ENCODE data around the gene SCN7A. TPM values are rescaled to one million over a fixed set of nuclear protein-coding genes. Genes with fewer than 3 reads are reported as not detected.
A peak's percentile ranks its signal among the peaks of the same experiment; 100 is the strongest.

Gene SCN7A
- total RNA-seq = not detected

DNA sequence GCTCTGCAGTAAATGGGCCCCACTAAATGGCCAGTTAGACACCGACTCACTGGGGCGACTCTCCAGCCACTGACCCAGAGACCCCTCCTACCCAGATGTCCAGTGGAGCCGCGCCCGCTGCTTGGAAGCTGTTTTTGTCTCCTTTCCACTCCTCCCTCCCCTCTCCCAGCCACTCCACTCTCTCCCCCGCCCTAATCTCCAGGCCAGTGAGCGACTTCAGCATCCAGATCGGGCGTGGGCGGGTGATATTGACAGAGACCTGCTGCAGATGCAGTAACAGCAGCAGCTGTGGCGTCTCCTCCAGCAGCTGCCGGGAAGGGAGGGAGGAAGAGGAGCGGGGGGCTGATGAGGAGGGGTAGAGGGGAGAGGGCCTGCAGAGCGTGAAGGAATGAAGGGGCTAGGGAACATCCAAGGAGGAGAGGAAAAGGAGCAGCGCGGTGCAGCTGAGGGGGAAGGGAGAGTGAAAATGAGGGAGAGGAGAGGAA is at the start of gene SCN7A:
Gene SCN7A, minus strand, starts transcription at position 110 of the 485 bp plus-strand sequence. CDS start 16,553 bp downstream, outside the sequence.
- Mint-ChIP-seq H3K36me3 (ENCODE audit: low read depth) (no peaks in the 10 kb centered on the region), H3K4me1 (ENCODE audit: low read depth) (no peaks in the 10 kb centered on the region), H3K27me3 (ENCODE audit: low read depth) (peaks cover 9% of the 10 kb centered on the region), H3K27ac (no peak within 1 kb of the TSS), H3K9me3 (no peaks in the 10 kb centered on the region), H3K4me3 (no peak within 1 kb of the TSS)
- intact Hi-C loops (cut with micrococcal nuclease) = no loop called here
- DNase-seq = no peak
- CTCF ChIA-PET = no interaction called here

DNA sequence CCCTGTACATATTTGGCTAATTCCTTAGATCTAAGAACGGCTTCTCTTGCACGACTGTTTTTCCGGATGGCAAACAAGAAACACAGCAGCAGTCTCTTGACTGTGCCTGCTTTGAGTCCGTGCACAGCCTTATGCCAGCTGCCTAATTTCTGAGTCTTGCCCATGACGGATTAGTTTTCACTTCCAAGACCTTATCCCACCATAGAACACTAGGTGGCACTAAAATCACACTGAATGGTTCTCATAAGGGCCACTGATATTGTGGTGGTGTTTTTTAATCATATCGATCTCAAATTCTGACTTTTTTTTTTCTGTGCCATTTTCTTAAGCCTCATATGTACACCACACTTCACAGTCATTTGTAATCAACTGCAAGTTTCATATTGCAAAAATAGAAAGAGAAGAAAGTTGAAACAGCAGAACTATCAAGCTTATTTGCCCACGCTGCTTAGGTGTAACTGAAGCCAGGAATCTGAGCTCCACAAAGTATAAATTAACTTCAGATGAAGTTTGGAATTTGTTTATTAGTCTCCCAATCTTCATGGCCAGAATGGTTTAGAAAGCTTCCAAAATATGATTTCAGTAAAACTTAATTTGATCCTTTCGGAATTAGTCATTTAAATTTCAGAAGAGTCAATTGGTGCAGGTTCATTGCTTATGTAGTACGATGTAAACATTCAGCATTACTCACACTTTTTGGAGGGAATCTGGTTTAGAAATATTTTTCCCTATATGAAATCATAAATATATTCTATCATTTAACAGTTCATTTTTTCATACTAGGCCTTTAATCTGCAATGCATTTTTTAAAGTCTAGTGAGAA is 45.5 kb upstream of the SCN7A start:
- DNase-seq = peak; percentile 21
- Mint-ChIP-seq H3K4me1 (ENCODE audit: low read depth) (no peaks in the 10 kb centered on the region), H3K4me3 (no peak overlapping the region), H3K27me3 (ENCODE audit: low read depth) (peaks cover 12% of the 10 kb centered on the region), H3K9me3 (no peaks in the 10 kb centered on the region), H3K27ac (no peak overlapping the region), H3K36me3 (ENCODE audit: low read depth) (no peaks in the 10 kb centered on the region)
- CTCF ChIA-PET = interaction anchor here (0.6 to 1.9 kb wide), 15 partner anchors 13 to 1964 kb away, joined by 3 to 7 read pairs (median 4); no protein-coding TSS in a partner anchor
- intact Hi-C loops (cut with micrococcal nuclease) = loop anchor here (1.0 to 5.0 kb wide), 3 partner anchors 673 to 1580 kb away; partner anchors contain the start of gene B3GALT1

DNA sequence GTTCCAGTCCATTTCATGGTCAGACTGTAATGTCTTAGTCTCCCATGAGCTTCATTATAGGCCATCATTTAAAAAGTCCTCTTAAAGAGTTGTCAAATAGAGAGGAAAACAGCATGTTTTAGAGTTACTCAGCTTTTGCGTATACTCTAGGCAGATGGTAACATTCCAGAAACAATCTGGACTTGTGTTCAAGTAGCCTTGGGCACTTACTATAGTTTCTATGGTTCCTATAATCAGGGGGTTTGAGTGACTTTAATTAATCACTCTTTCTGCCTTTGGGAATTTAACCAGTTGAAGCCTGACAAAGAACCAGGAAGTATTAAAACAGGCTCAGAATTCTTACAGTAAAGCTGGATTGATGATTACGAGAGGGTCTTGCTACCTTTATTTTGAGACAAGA is 42.1 kb upstream of the SCN7A start:
- Mint-ChIP-seq H3K4me1 (ENCODE audit: low read depth) (no peaks in the 10 kb centered on the region), H3K4me3 (no peak overlapping the region), H3K27ac (no peak overlapping the region), H3K9me3 (no peaks in the 10 kb centered on the region), H3K27me3 (ENCODE audit: low read depth) (peaks cover 15% of the 10 kb centered on the region), H3K36me3 (ENCODE audit: low read depth) (no peaks in the 10 kb centered on the region)
- DNase-seq = no peak
- CTCF ChIA-PET = no interaction called here
- intact Hi-C loops (cut with micrococcal nuclease) = loop anchor here (5.0 kb wide), 1 partner anchor 756 kb away; the partner anchor contains the start of gene B3GALT1

DNA sequence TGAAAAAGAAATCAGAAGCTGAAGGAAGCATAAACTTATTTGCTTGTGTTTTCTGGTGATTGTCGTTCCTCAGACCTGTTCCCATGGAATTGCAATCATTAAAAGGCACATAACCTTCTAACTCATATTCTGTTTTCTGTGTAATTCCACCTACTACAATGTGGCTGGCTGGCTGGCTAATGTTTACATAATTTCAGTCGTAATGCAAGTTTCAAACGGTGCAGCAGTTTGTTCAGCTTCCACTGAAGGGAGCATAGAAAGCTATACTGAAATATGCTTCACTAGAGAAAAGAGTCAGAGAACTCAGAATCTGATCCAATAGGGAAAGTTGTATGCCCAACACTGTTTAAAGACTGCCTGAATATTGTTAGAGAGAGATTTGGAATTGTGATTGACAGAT is 27.1 kb upstream of the SCN7A start:
- no peaks in the 10 kb centered on the region for H3K4me1 Mint-ChIP-seq (ENCODE audit: low read depth)
- CTCF ChIA-PET = no interaction called here
- H3K27me3 Mint-ChIP-seq (ENCODE audit: low read depth) = no peaks in the 10 kb centered on the region
- no peak overlapping the region for H3K4me3 Mint-ChIP-seq
- no peaks in the 10 kb centered on the region for H3K9me3 Mint-ChIP-seq
- intact Hi-C loops (cut with micrococcal nuclease) = no loop called here
- no peaks in the 10 kb centered on the region for H3K36me3 Mint-ChIP-seq (ENCODE audit: low read depth)
- no peak overlapping the region for H3K27ac Mint-ChIP-seq
- no peak for DNase-seq

DNA sequence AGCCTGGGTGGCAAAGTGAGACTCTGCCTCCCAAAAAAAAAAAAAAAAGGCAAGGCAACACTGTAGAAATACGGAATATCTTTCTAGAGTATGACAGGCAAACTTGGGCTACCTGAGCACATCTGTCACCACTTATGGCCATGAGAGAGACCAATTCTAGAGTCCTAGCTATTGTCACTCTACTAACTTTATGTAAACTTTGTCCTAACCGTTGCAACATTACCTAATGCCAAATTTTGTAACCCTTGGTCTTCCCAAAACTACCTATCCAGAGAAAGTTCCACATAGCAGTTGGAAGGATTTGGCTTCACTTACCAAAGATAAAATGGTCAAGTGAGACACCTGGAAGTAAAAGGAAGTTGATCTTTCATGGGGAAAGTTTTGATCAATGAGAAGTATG is 26.6 kb upstream of the SCN7A start:
- CTCF ChIA-PET = no interaction called here
- intact Hi-C loops (cut with micrococcal nuclease) = no loop called here
- Mint-ChIP-seq H3K4me1 (ENCODE audit: low read depth) (no peaks in the 10 kb centered on the region), H3K27me3 (ENCODE audit: low read depth) (no peaks in the 10 kb centered on the region), H3K36me3 (ENCODE audit: low read depth) (no peaks in the 10 kb centered on the region), H3K4me3 (no peak overlapping the region), H3K27ac (no peak overlapping the region), H3K9me3 (no peaks in the 10 kb centered on the region)
- no peak for DNase-seq

DNA sequence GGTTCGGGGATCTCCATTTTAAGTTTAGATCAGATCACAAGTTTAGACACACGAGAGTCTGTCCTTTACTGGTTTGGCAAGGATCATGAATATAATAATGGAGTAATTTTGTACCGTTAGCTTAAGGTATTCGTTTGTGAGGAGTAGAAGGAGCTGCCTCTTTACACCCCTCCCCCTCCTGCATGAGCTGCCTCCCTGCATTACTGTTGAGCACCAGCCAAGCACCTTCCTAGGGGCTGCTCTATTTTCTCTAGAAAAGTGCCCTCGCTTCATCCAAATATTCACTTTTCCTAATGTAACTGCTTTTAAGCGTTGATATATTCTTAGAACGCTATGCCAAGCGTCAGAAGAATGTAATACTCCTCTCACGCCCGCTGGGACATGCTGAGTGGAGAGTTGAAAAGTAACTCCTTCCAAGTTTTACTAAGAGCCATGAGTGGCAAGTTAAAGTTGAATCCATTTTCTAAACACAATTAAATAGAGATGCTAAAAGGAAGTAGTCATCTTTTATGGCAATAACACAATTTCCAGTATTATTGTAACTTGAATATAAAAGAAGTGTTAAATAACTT is 25.4 kb upstream of the SCN7A start:
- Mint-ChIP-seq H3K36me3 (ENCODE audit: low read depth) (no peaks in the 10 kb centered on the region), H3K27ac (no peak overlapping the region), H3K4me3 (no peak overlapping the region), H3K27me3 (ENCODE audit: low read depth) (no peaks in the 10 kb centered on the region), H3K4me1 (ENCODE audit: low read depth) (no peaks in the 10 kb centered on the region), H3K9me3 (no peaks in the 10 kb centered on the region)
- intact Hi-C loops (cut with micrococcal nuclease) = loop anchor here (10.0 kb wide), 1 partner anchor 465 kb away; no protein-coding TSS in a partner anchor
- DNase-seq = no peak
- CTCF ChIA-PET = no interaction called here

DNA sequence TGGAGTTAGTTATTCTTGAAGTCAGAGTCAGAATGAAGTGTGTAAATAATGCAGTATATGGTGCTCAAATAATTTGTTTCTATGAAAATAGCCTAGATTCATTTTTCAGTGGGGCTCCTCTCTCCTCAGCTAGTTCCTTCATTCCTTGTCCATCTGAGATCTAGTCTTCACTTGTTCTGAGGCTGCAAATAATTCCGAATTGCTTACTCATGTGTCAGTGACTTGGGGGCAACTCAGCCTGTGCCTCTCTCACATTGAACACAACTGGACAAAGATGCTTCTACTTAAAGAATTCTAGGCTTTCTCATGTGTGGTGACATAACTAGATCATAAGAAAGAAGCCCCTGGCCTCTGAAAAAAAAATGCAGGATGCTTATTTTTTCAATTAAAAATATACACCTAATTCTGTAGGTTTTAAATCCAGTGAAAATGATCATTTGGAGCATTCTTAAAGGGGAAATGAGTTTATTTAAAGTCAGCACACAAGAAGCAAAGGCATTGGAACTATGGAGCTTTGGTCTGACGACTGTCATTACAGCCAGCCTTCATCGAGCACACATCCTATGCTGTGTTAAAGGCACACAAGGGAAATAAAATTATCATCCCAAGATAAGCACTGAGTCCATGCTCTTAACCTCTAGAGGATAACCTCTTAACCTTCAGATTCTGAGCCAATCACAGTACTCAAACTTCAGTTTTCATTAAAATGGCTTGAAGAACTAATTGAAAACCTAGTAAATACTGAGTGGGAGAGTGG is 24.8 kb upstream of the SCN7A start:
- Mint-ChIP-seq H3K4me3 (no peak overlapping the region), H3K27ac (no peak overlapping the region)
- intact Hi-C loops (cut with micrococcal nuclease) = loop anchor here (10.0 kb wide), 1 partner anchor 464 kb away; no protein-coding TSS in a partner anchor

DNA sequence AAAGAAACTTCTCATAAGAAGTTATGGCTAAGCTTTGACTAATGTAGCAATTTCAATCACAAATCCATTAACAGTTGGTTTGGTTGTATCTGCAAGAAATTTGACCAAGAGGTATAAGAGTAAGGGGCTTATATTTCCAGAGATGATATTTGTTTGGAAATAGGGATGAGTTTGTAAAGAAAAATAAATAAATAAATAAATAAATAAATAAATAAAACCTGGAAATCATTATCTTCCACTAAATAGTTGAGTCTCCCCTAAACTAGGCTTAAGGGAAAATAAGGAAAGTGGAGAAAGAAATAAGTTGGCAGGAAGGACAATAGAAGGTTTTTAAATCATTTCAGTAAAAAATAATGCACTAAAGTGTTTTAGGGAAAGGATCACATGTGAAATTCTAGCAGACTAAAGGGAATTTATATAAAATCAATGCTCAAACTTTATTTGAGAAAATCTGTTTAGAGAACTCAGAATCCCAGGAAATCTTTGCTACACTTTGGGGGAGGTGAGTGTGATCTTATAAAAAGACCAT is 23.5 kb upstream of the SCN7A start:
- H3K27me3 Mint-ChIP-seq (ENCODE audit: low read depth) = no peaks in the 10 kb centered on the region
- H3K4me1 Mint-ChIP-seq (ENCODE audit: low read depth) = no peaks in the 10 kb centered on the region
- no peak for DNase-seq
- intact Hi-C loops (cut with micrococcal nuclease) = loop anchor here (10.0 kb wide), 1 partner anchor 463 kb away; no protein-coding TSS in a partner anchor
- H3K4me3 Mint-ChIP-seq = no peak overlapping the region
- H3K27ac Mint-ChIP-seq = no peak overlapping the region
- no peaks in the 10 kb centered on the region for H3K9me3 Mint-ChIP-seq
- CTCF ChIA-PET = interaction anchor here (0.7 kb wide), 1 partner anchor 223 kb away, joined by 3 read pairs; no protein-coding TSS in a partner anchor
- H3K36me3 Mint-ChIP-seq (ENCODE audit: low read depth) = no peaks in the 10 kb centered on the region

More for the DNA sequence above, 24.8 kb upstream of the SCN7A start:
- DNase-seq = no peak
- no peaks in the 10 kb centered on the region for H3K27me3 Mint-ChIP-seq (ENCODE audit: low read depth)
- no peaks in the 10 kb centered on the region for H3K4me1 Mint-ChIP-seq (ENCODE audit: low read depth)
- CTCF ChIA-PET = no interaction called here
- H3K9me3 Mint-ChIP-seq = no peaks in the 10 kb centered on the region
- no peaks in the 10 kb centered on the region for H3K36me3 Mint-ChIP-seq (ENCODE audit: low read depth)

DNA sequence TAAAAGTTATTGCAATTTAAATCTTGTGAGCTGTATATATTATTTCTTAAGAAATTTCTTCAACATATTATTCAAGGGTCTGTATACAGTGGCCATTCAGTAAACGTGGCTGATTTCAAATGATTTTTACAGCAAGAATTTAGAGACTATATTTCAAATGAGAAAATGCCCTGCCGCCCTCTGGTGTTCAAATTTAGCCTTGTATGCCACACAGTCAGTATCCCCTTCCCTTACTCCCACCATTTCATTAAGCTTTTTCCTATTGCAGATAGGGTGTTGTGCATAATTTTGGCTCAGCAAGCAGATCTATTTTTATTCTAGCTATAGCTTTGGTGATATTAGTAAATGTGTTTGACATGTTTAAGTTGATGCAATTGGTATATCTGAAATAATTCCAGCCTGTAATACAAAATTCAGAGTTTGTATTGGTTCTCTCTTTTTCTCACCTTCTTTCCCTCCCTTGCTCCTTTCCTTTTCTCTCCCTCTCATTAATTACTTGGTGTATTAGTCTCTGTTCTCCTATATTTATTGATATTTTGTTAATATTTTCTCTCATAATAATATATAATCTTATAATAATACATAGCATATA is 22.8 kb upstream of the SCN7A start:
- Mint-ChIP-seq H3K4me3 (no peak overlapping the region), H3K36me3 (ENCODE audit: low read depth) (no peaks in the 10 kb centered on the region), H3K27ac (no peak overlapping the region), H3K4me1 (ENCODE audit: low read depth) (no peaks in the 10 kb centered on the region), H3K9me3 (no peaks in the 10 kb centered on the region), H3K27me3 (ENCODE audit: low read depth) (peaks cover 1% of the 10 kb centered on the region)
- CTCF ChIA-PET = interaction anchor here (0.8 kb wide), 1 partner anchor 156 kb away, joined by 3 read pairs; no protein-coding TSS in a partner anchor
- intact Hi-C loops (cut with micrococcal nuclease) = loop anchor here (1.0 to 10.0 kb wide), 2 partner anchors 156 to 462 kb away; no protein-coding TSS in a partner anchor
- peak; percentile 26 for DNase-seq

DNA sequence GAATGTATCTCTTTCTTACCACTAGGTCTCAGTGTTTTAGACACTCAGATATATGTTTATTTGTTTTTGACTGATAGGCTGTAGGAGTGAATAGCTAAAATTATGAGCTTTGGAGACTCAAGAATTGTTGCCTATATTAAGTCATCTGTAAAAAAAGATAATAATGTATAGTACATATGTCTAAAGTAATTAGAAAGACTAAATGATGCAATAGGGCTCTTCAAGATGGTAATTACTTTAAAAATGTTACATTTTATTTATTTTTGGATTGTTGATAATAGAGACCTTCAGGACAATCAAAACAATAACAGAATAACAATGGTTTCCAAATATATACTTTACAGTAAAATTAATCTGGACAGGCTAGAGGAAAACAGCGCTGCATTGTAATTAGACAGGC is 19.9 kb upstream of the SCN7A start:
- no peak for DNase-seq
- Mint-ChIP-seq H3K4me3 (no peak overlapping the region), H3K4me1 (ENCODE audit: low read depth) (no peaks in the 10 kb centered on the region), H3K27me3 (ENCODE audit: low read depth) (peaks cover 2% of the 10 kb centered on the region), H3K27ac (no peak overlapping the region), H3K36me3 (ENCODE audit: low read depth) (no peaks in the 10 kb centered on the region), H3K9me3 (no peaks in the 10 kb centered on the region)
- intact Hi-C loops (cut with micrococcal nuclease) = loop anchor here (10.0 kb wide), 1 partner anchor 459 kb away; no protein-coding TSS in a partner anchor
- CTCF ChIA-PET = interaction anchor here (1.5 kb wide), 1 partner anchor 25 kb away, joined by 6 read pairs; no protein-coding TSS in a partner anchor

DNA sequence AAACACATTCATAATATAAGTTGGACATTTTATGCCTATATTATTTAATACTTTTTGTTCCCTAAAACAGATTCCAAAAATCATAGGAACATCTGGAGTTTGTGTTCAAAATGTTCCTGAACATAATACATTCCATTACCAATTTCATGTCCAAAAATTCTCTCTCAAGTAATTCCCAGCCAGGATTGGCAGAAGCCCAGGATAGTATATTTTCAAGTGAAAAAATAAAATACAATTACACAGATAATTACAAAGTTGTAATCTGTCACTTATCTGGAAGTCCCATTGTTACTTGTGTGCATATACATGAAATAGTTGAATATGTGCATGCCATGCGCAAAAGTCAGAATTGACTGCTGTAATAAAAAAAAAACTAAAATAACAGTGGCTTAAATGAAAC is 5.2 kb upstream of the SCN7A start:
- DNase-seq = no peak
- Mint-ChIP-seq H3K27ac (no peak overlapping the region), H3K27me3 (ENCODE audit: low read depth) (peaks cover 3% of the 10 kb centered on the region), H3K36me3 (ENCODE audit: low read depth) (no peaks in the 10 kb centered on the region), H3K9me3 (no peaks in the 10 kb centered on the region), H3K4me1 (ENCODE audit: low read depth) (no peaks in the 10 kb centered on the region), H3K4me3 (no peak overlapping the region)
- intact Hi-C loops (cut with micrococcal nuclease) = no loop called here
- CTCF ChIA-PET = no interaction called here

Data from activated naive CD4-positive, alpha-beta T cell treated with anti-CD3 and anti-CD28 coated beads for 36 hours (primary cell).